HepG2 (cell line): ENCODE results near the gene DCDC2. TPM values are rescaled to one million over a fixed set of nuclear protein-coding genes. Genes with fewer than 3 reads are reported as not detected.

Experiments
- ATAC-seq: fragments of 200-7000 bp; cut with Tn5 transposase; 3 replicates; pipeline ENCODE4 v1.9.1; 2020; ENCODE audit warnings: mild to moderate bottlenecking, moderate library complexity
- BruUV-seq: library from RNA; stranded (reverse); fragments of 400-500 nt; replicated peaks from 2 replicates; lab custom pipeline; 2021; lab: Mats Ljungman, UMichigan
- CTCF ChIA-PET: fragments of 300-600 bp; formaldehyde crosslinking; extraction: SDS; loops from one replicate; lab custom pipeline; 2021; ENCODE audit warnings: low total read pairs, inconsistent platforms, low intra/inter-chr PET ratio; lab: Yijun Ruan, JAX
- POLR2A ChIA-PET: fragments of 350-600 bp; sonication (Branson Sonifier 250); formaldehyde crosslinking; loops from one replicate; lab custom pipeline; 2020; ENCODE audit warnings: antibody characterized with exemption, inconsistent platforms; lab: Yijun Ruan, JAX
- DNase-seq: peaks from one replicate; pipeline ENCODE4 v3.0.0-alpha.2; 2015; ENCODE audit warnings: low spot score
- FAIRE-seq: peaks from 3 replicates; lab custom pipeline; 2011; peaks lifted over from hg19 to GRCh38; lab: Jason Lieb, UNC
- H2AFZ ChIP-seq: one replicate; pipeline ENCODE4 v1.6.1; 2011; ENCODE audit warnings: low read length, inconsistent platforms
- H3K27ac ChIP-seq: fragments of 300-600 bp; 3 replicates; pipeline ENCODE4 v1.8.0; 2011; ENCODE audit warnings: mixed run types, mild to moderate bottlenecking, mixed read lengths, low read length, inconsistent platforms; ENCODE audit not compliant: insufficient read depth; ENCODE audit errors: extremely low read length
- H3K27me3 ChIP-seq, 2 experiments: fragments of 200-600 bp in 1 of 2; 2 replicates in 1 of 2; 3 replicates in 1 of 2; pipeline versions ENCODE4 v1.6.0 to v1.8.0; 2011; ENCODE audit warnings: low read length in 2 of 2, mild to moderate bottlenecking in 2 of 2, moderate library complexity in 2 of 2, inconsistent platforms in 1 of 2; ENCODE audit not compliant: insufficient read depth in 2 of 2, control insufficient read depth in 1 of 2
- H3K36me3 ChIP-seq, 2 experiments: fragments of 200-600 bp in 1 of 2; replicated peaks in 1 of 2; 2 replicates in 1 of 2; 3 replicates in 1 of 2; pipeline versions ENCODE4 v1.5.1 to v1.8.0; 2011; ENCODE audit warnings: low read length in 2 of 2, inconsistent platforms in 1 of 2; ENCODE audit not compliant: insufficient read depth in 2 of 2, control insufficient read depth in 1 of 2
- H3K4me1 ChIP-seq: 2 replicates; pipeline ENCODE4 v1.5.1; 2012; ENCODE audit warnings: low read length, inconsistent platforms; ENCODE audit not compliant: insufficient read depth
- H3K4me2 ChIP-seq: 2 replicates; pipeline ENCODE4 v1.6.0; 2011; ENCODE audit warnings: low read depth, low read length, inconsistent platforms
- H3K4me3 ChIP-seq, 3 experiments: fragments of 200-600 bp in 1 of 3; sonication (generic), shearing (Covaris generic) in 1 of 3; replicated peaks in 1 of 3; 2 replicates each; pipeline ENCODE4 v1.5.1; 2011 to 2016; ENCODE audit warnings: low read length in 3 of 3, inconsistent platforms in 2 of 3, low read depth in 2 of 3, mild to moderate bottlenecking in 2 of 3, control low read depth in 1 of 3, mixed read lengths in 1 of 3; ENCODE audit not compliant: insufficient read depth in 1 of 3
- H3K79me2 ChIP-seq: one replicate; pipeline ENCODE4 v1.6.1; 2011; ENCODE audit warnings: low read length, inconsistent platforms; ENCODE audit not compliant: insufficient read depth
- H3K9ac ChIP-seq: 2 replicates; pipeline ENCODE4 v1.6.0; 2011; ENCODE audit warnings: mild to moderate bottlenecking, low read depth, low read length, inconsistent platforms; ENCODE audit not compliant: insufficient read depth
- H3K9me3 ChIP-seq: 2 replicates; pipeline ENCODE4 v1.5.1; 2012; ENCODE audit warnings: mild to moderate bottlenecking, low read length
- H4K20me1 ChIP-seq: 2 replicates; pipeline ENCODE4 v1.6.0; 2011; ENCODE audit warnings: inconsistent platforms, mild to moderate bottlenecking, low read length, moderate library complexity; ENCODE audit not compliant: insufficient read depth
- CEBPB ChIP-seq: IDR thresholded peaks from 2 replicates; pipeline ENCODE4 v1.6.1; 2011; ENCODE audit warnings: low read depth, low read length, improper control_type of control experiment, borderline replicate concordance
- EP300 ChIP-seq, 3 experiments: sonication (generic) in 1 of 3; formaldehyde crosslinking in 1 of 3; IDR thresholded peaks; 2 replicates each; pipeline versions ENCODE4 v1.5.1 to v1.6.1; 2011 to 2020; ENCODE audit warnings: low read depth in 2 of 3, low read length in 2 of 3, borderline replicate concordance in 1 of 3, improper control_type of control experiment in 1 of 3, mild to moderate bottlenecking in 1 of 3, missing genetic modification reagents in 1 of 3, moderate library complexity in 1 of 3
- WGBS: methylation state at CpG from one replicate; pipeline ENCODE4 v1.1.6; 2017; ENCODE audit warnings: low lambda C conversion rate; 5-methylcytosine and 5-hydroxymethylcytosine counted together
- in situ Hi-C: cut with HindIII; loops from 2 replicates; pipeline ENCODE4 v1.10.0; 2017; ENCODE audit warnings: low pct_unique_long_range_greater_than_20kb; ENCODE audit not compliant: extremely low pct_ligation_motif_present
- intact Hi-C: fragments of 100-400 bp; cut with micrococcal nuclease; formaldehyde crosslinking; loops from one replicate; pipeline ENCODE4 v1.10.0; 2022; ENCODE audit not compliant: unreplicated experiment
- polyA plus RNA-seq, 8 experiments: library from polyadenylated mRNA; depleted of rRNA in 3 of 8; stranded (reverse) in 7 of 8; unstranded in 1 of 8; fragments of >200 nt; fragmentation: Illumina TruSeq in 4 of 8; extraction: Trizol in 4 of 8; gene quantifications; 2 replicates each; pipeline versions ENCODE4 v1.2.1 to v1.2.3, GENCODE V29; 2011 to 2016; ENCODE audit warnings: low read depth in 4 of 8, missing spikeins in 1 of 8, mixed read lengths in 1 of 8; ENCODE audit not compliant: insufficient read depth in 1 of 8
- total RNA-seq, 5 experiments: library from RNA; depleted of rRNA; stranded (reverse); fragments of >200 nt; fragmentation: Illumina TruSeq; extraction: Trizol; gene quantifications; 2 replicates each; pipeline ENCODE4 v1.2.3, GENCODE V29; 2016; ENCODE audit warnings: low read depth in 1 of 5
- TF ChIP-seq, protein P1 (sequence below): sonication (generic); formaldehyde crosslinking; IDR thresholded peaks from 2 replicates; pipeline ENCODE4 v1.5.0; 2020; ENCODE audit warnings: mild to moderate bottlenecking, missing genetic modification reagents, borderline replicate concordance
- TF ChIP-seq, protein P2 (sequence below): sonication (generic); formaldehyde crosslinking; IDR thresholded peaks from 2 replicates; pipeline ENCODE4 v1.8.0; 2022; ENCODE audit warnings: missing genetic modification reagents, mild to moderate bottlenecking, inconsistent platforms, borderline replicate concordance
- TF ChIP-seq, protein P3 (sequence below): sonication (generic); formaldehyde crosslinking; IDR thresholded peaks from 2 replicates; pipeline ENCODE4 v1.4.0; 2020; ENCODE audit warnings: mild to moderate bottlenecking, missing genetic modification reagents
- TF ChIP-seq, protein P4 (sequence below): sonication (generic); formaldehyde crosslinking; IDR thresholded peaks from 2 replicates; pipeline ENCODE4 v1.4.0; 2020; ENCODE audit warnings: mild to moderate bottlenecking, missing genetic modification reagents, borderline replicate concordance

DCDC2 gene
- total and polyA plus RNA-seq, 2 of the 13 experiments (the other 11 are each of a cell fraction or from before 2014, with no cell fraction given): 9.0 to 36.2 TPM

DNA sequence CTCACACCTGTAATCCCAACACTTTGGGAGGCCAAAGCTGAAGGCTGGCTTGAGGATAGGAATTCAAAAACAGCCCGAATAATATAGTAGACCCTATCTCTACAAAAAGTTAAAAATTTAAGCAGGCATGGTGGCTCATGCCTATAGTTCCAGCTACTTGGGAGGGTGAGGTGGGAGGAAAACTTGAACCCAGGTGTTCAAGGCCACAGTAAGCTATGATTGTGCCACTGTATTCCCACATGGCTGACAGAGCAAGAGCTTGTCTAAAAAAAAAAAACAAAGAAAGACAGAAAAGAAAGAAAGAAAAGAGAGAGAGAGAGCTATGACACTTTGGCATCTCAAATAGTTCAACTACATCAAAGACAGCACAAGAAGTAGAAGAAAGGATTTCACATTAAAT, 33.2 kb downstream of the DCDC2 start (continued):
- TF ChIP-seq, protein P1, sequence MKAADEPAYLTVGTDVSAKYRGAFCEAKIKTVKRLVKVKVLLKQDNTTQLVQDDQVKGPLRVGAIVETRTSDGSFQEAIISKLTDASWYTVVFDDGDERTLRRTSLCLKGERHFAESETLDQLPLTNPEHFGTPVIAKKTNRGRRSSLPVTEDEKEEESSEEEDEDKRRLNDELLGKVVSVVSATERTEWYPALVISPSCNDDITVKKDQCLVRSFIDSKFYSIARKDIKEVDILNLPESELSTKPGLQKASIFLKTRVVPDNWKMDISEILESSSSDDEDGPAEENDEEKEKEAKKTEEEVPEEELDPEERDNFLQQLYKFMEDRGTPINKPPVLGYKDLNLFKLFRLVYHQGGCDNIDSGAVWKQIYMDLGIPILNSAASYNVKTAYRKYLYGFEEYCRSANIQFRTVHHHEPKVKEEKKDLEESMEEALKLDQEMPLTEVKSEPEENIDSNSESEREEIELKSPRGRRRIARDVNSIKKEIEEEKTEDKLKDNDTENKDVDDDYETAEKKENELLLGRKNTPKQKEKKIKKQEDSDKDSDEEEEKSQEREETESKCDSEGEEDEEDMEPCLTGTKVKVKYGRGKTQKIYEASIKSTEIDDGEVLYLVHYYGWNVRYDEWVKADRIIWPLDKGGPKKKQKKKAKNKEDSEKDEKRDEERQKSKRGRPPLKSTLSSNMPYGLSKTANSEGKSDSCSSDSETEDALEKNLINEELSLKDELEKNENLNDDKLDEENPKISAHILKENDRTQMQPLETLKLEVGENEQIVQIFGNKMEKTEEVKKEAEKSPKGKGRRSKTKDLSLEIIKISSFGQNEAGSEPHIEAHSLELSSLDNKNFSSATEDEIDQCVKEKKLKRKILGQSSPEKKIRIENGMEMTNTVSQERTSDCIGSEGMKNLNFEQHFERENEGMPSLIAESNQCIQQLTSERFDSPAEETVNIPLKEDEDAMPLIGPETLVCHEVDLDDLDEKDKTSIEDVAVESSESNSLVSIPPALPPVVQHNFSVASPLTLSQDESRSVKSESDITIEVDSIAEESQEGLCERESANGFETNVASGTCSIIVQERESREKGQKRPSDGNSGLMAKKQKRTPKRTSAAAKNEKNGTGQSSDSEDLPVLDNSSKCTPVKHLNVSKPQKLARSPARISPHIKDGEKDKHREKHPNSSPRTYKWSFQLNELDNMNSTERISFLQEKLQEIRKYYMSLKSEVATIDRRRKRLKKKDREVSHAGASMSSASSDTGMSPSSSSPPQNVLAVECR (CRISPR knock-in tag): 0 out of 2 replicates have a peak, but pooled peaks have one; percentile 2
- 0 out of 4 replicates have a peak, but pooled peaks of 1 of the 2 experiments have one; percentile 2 for TF ChIP-seq EP300 (IDR thresholded peaks at IDR 0.05; ENCODE audit: low read depth in 2 of 2, low read length in 2 of 2)
- no peak for TF ChIP-seq EP300 (CRISPR knock-in tag; IDR thresholded peaks at IDR 0.05; ENCODE audit: borderline replicate concordance)
- TF ChIP-seq, protein P2, sequence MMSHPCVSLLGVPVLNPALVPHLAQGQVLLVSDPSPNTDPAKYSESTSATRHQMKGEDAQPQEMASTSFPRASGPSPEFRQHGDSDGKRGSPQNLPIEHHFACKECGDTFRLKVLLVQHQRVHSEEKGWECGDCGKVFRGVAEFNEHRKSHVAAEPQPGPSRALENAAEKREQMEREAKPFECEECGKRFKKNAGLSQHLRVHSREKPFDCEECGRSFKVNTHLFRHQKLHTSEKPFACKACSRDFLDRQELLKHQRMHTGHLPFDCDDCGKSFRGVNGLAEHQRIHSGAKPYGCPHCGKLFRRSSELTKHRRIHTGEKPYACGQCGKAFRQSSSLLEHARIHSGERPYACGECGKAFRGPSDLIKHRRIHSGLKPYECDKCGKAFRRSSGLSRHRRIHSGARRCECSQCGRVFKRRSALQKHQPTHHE: no peak

DNA sequence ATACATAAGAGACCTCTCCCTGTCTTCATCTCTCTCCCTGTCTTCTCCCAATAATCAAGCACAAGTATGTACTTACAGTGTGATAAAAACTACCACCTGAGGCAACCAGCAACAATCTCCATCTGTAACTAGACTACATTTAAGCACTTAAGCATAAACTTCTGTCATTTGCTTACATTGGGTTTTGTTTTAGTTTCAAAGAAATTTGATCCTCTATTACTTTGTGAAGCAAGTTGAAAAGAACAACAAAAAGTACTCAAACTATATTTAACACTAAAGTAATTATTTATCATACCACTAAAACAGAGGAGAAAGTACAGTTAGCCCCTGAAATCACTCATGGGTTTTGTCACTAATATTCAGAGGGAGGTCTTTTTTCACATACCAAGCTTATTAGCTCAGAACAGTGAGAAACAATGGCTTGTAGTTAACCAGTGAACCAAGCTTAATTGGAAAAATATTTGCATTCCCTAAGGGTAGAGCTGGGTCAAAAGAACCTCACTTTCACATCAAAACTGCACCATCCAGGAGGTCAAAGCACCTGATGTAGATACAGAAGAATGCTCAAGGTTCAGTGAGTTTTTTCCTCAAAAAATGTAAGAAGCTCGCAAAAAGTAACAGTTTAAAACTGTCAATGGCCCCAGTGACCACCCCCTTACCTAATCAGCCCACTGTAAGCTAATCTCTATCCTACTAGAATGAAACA, 34.1 kb downstream of the DCDC2 start:
- peak; percentile 97 for ATAC-seq
- intact Hi-C loops (loop anchor here (5.0 kb wide), 1 partner anchor 41 kb away; no protein-coding TSS in a partner anchor), in situ Hi-C loops (no loop called here)
- peaks cover 92% of the 10 kb centered on the region for H3K4me1 ChIP-seq
- peak; percentile 85 for FAIRE-seq
- H2AFZ ChIP-seq: no peak overlapping the region
- peak overlapping the region; percentile 69 for H3K9ac ChIP-seq
- H3K4me2 ChIP-seq: peak overlapping the region; percentile 63
- peak overlapping the region; percentile 86 for H3K27ac ChIP-seq
- ChIA-PET CTCF (no interaction called here), POLR2A (interaction anchor here (0.9 to 1.6 kb wide), 6 partner anchors 9 to 34 kb away, joined by 3 to 7 read pairs (median 4); partner anchors contain the start of gene DCDC2)
- no TSS peak for BruUV-seq
- 0% methylated on average over 1 of the region's 1 CpG for WGBS
- DNase-seq: peak; percentile 94
- H3K4me3 ChIP-seq: peak overlapping the region in 2 of 3 experiments; percentile 5 to 32; a peak in 1 of 6 replicates
- H3K27me3 ChIP-seq: no peaks in the 10 kb centered on the region
- no peaks in the 10 kb centered on the region for H3K9me3 ChIP-seq
- peaks cover 83% of the 10 kb centered on the region for H3K79me2 ChIP-seq
- no peaks in the 10 kb centered on the region for H4K20me1 ChIP-seq
- no peaks in the 10 kb centered on the region; a peak in 2 of 5 replicates for H3K36me3 ChIP-seq
- TF ChIP-seq, protein P3, sequence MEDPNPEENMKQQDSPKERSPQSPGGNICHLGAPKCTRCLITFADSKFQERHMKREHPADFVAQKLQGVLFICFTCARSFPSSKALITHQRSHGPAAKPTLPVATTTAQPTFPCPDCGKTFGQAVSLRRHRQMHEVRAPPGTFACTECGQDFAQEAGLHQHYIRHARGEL: no peak
- no peak for TF ChIP-seq CEBPB
- TF ChIP-seq, protein P4, sequence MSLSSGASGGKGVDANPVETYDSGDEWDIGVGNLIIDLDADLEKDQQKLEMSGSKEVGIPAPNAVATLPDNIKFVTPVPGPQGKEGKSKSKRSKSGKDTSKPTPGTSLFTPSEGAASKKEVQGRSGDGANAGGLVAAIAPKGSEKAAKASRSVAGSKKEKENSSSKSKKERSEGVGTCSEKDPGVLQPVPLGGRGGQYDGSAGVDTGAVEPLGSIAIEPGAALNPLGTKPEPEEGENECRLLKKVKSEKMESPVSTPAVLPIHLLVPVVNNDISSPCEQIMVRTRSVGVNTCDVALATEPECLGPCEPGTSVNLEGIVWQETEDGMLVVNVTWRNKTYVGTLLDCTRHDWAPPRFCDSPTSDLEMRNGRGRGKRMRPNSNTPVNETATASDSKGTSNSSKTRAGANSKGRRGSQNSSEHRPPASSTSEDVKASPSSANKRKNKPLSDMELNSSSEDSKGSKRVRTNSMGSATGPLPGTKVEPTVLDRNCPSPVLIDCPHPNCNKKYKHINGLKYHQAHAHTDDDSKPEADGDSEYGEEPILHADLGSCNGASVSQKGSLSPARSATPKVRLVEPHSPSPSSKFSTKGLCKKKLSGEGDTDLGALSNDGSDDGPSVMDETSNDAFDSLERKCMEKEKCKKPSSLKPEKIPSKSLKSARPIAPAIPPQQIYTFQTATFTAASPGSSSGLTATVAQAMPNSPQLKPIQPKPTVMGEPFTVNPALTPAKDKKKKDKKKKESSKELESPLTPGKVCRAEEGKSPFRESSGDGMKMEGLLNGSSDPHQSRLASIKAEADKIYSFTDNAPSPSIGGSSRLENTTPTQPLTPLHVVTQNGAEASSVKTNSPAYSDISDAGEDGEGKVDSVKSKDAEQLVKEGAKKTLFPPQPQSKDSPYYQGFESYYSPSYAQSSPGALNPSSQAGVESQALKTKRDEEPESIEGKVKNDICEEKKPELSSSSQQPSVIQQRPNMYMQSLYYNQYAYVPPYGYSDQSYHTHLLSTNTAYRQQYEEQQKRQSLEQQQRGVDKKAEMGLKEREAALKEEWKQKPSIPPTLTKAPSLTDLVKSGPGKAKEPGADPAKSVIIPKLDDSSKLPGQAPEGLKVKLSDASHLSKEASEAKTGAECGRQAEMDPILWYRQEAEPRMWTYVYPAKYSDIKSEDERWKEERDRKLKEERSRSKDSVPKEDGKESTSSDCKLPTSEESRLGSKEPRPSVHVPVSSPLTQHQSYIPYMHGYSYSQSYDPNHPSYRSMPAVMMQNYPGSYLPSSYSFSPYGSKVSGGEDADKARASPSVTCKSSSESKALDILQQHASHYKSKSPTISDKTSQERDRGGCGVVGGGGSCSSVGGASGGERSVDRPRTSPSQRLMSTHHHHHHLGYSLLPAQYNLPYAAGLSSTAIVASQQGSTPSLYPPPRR (CRISPR knock-in tag): peak; percentile 74; the same call in 1 of the 2 replicates
